Choroid plexus epithelial cell (primary cell): ENCODE results near the gene FOS.
"Not testable (repeated sequence)": the region's sequence is repeated elsewhere in the genome, so short reads cannot be mapped to it uniquely, and the experiment has no call there.

ENCODE experiments used
- DNase-seq: peaks from one replicate; pipeline ENCODE4 v3.0.0-alpha.2; 2010; ENCODE audit warnings: low read depth
- H3K4me3 ChIP-seq: 2 replicates; pipeline ENCODE4 v1.5.1; 2011; ENCODE audit warnings: low read depth, mild to moderate bottlenecking, control low read depth, low read length, moderate library complexity
- TF ChIP-seq, protein P1 (sequence below): conservative IDR thresholded peaks from 2 replicates; pipeline ENCODE4 v1.5.1; 2011; ENCODE audit warnings: low read depth, mild to moderate bottlenecking, control low read depth, inconsistent platforms, low read length, moderate library complexity

The FOS gene

DNA sequence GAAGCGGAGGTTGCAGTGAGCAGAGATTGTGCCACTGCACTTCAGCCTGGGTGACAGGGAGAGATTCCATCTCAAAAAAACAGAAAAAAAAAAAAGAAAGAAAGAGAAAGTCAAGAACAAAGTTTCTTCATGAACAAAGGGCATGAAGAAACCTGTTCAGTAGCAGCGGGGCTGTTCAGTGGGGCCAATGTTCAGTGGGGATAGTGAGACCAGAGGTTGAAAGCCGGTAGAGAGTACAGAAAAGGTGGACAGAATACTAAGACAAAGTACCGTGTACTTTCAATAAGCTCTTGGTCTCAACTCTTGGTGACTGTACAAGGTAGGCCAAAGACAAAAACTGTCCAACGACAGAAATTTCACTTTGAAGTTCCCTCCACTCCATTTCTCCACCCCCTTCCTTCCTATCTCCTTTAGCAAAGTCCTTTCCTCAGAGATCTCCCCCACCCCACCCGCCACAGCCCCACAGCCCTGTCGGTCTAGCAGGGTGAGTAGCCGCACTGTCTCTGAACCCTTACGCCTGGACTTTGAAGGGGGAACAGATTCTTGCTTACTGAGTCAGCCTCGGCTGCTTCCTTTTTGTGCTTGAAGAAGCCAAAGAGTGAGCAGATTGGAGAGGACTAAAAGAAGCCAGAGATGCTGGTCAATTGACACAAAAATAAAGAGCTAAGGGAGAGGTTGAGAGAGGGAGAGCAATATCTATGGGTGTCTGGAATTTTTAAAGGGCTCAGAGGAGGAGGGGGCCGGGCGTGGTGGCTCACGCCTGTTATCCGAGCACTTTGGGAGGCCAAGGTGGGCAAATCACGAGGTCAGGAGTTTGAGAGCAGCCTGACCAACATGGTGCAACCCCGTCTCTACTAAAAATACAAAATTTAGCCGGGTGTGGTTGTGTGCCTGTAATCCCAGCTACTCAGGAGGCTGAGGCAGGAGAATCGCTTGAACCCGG, 44.2 kb upstream of the FOS start:
- no peak overlapping the region for H3K4me3 ChIP-seq
- peak; percentile 95 for DNase-seq
- TF ChIP-seq, protein P1, sequence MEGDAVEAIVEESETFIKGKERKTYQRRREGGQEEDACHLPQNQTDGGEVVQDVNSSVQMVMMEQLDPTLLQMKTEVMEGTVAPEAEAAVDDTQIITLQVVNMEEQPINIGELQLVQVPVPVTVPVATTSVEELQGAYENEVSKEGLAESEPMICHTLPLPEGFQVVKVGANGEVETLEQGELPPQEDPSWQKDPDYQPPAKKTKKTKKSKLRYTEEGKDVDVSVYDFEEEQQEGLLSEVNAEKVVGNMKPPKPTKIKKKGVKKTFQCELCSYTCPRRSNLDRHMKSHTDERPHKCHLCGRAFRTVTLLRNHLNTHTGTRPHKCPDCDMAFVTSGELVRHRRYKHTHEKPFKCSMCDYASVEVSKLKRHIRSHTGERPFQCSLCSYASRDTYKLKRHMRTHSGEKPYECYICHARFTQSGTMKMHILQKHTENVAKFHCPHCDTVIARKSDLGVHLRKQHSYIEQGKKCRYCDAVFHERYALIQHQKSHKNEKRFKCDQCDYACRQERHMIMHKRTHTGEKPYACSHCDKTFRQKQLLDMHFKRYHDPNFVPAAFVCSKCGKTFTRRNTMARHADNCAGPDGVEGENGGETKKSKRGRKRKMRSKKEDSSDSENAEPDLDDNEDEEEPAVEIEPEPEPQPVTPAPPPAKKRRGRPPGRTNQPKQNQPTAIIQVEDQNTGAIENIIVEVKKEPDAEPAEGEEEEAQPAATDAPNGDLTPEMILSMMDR, result no peak

DNA sequence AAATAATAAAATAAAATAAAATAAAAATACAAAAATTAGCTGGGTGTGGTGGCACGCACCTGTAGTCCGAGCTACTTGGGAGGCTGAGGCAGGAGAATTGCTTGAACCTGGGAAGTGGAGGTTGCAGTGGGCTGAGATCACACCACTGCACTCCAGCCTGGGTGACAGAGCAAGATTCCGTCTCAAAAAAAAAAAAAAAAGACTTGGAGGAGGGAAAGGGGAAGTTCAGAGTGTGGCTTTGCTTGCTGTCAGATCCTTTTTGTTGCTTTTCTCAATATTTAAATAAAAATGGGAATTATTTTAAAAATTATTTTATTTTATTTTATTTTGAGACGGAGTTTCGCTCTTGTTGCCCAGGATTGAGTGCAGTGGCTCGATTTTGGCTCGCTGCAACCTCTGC, 43.4 kb upstream of the FOS start:
- H3K4me3 ChIP-seq, DNase-seq: not testable (repeated sequence)

DNA sequence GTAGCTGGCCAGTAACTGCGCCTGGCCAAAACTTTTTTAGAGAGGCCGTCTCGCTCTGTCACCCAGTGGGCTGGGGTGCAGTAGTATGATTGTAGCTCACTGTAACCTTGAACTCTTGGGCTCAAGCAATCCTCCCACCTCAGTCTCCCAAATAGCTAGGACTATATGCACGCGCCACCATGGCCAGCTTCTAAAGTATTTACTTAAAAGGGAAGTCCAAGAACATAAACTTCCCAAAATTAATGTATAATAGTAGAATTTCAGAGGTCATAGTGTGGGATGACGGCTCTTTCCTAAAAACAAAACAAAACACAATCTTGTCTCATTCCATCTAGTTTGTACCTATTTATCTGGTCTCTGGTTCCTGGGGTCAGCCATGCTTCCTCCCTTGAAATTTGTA, 42.2 kb upstream of the FOS start:
- no peak overlapping the region for H3K4me3 ChIP-seq
- DNase-seq, result no peak
- TF ChIP-seq, protein P1, result no peak

DNA sequence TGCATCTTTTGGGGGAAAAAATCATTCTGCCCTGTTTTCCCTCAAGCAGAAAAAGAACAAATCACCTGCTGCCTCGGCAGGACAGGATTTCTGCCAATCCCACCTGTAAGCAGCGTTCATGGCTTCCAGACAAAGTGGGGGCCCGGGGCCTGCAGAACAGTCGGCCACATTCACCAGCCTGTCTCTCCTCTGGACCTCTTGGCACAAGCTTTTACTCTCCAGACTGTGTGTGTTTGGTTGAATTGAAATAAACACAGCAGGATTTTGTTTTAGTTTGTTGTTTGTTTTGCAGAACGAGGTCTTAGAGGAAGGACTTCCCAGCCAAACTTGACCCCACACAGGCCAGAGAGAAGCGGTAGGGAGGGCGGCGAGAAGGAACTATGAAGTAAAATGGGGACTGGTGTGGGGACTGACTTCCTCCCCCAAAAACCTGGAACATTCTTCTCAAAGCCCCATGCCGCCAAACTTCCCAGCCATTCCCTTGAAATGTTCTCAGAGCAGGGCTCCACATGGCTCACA, 41.7 kb upstream of the FOS start:
- no peak overlapping the region for H3K4me3 ChIP-seq
- DNase-seq, result no peak
- TF ChIP-seq, protein P1, result no peak

DNA sequence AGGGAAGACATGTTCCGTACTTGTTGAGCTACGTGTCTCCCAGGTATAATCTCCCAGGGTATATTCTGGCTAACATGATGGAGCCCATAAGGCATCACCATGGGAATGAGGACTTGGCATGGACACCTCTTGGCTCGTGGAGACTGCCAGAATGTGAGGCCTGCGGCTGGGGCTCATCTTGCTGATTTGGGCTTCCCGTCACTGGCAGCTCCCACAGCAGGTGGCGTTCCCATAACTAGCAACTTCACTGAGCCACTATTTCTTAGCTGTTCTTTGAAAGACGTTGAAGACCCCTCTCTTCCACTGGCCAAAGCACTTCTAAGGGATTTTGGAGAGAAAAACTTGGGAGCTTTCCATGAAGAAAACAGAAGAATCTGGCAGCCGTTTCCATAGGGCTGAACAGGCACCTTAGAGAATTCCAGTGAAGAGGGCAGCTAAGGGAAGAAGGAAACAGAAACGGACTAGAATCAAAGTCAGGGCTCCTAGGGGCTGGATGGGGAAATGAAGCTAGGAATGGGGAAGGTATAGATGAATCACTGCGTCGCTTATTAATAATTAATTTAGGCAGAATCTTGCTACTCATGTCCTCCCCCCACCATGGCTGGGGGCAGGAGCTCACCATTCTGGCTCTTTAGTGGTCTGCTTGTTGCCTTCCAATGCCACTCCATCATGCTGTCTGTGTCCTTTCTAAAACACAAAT, 39.7 kb upstream of the FOS start:
- TF ChIP-seq, protein P1, result no peak
- no peak for DNase-seq
- H3K4me3 ChIP-seq, result no peak overlapping the region

DNA sequence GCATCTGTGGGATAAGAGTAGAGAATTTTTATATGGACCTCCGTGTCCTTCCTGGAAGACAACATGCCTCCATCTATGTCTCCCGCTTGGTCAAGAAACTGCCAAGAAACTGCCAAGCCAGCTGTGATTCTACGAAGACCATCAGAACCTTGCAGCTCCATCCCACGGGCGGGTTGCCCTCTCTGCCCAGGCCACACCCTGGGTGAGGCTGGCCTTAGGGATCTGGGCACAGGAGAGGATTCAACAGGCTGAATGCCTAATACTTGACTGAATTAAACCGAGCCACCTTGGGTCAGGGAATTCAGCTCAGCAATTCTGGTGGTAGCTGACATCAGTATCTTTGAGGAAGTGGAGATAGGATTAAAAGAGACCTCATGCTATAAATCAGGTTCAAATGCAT, 37.8 kb upstream of the FOS start:
- no peak for DNase-seq
- TF ChIP-seq, protein P1, result no peak
- no peak overlapping the region for H3K4me3 ChIP-seq

DNA sequence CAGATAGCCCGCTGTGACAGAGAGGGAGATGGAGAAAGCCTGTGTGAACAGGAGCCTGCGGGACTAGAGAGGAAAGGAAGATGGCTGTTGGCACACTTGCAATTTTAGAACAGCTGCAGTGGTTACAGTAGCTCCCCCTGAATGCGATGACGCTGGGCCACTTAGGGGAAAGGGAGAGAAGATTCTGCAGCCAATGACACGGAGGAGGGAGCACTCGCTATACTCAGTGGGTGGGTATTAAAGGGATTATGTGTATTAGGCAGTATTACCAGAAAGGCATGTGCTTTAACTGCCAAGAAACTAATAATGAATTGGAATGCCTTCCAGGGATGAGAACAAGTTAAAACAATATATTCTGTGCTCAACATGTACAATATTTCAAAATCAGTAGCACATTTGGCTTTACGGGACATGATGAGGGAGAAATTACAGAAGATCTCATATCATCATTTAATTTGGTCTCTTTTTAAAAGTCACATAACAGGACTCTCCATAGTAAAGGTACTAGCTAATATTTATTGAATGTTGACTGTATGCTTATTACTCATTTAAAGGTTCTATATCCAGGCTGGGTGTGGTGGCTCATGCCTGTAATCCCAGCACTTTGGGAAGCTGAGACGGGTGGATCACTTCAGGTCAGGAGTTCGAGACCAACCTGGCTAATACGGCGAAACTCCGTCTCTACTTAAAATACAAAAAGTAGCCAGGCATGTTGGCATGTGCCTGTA, 35.9 kb upstream of the FOS start:
- TF ChIP-seq, protein P1, result no peak
- DNase-seq, result peak; percentile 84
- H3K4me3 ChIP-seq, result no peak overlapping the region
